Measurements from ENCODE around the gene CDC20B.
"Not testable (repeated sequence)": the region's sequence is repeated elsewhere in the genome, so short reads cannot be mapped to it uniquely, and the experiment has no call there.

Gene CDC20B

DNA sequence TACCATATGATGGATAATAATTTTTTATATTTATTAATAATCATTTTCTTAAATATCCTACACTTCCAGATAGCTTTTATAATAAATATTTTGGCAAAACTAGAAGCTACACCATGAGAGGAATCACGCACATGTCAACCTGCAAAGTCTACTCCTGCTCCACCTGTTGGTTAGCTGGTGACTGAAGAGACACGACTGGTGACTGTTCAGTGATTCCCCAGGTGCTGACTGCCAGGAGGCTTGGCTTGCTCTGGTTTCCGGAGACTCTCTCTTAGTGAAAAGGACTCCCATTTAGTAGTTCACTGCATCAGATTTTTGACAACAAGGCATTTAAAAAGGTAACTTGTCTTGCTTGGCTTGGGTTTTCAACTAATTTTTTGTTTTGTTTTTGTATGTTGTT lies 49.6 kb downstream of the CDC20B start:
- no peaks in the 10 kb centered on the region for H3K36me3 ChIP-seq (ENCODE audit: insufficient read depth, low read length)
- WGBS, result 84% methylated on average over 3 of the region's 3 CpGs

GRCh38 chr5:55114061-55114460 lies 58.9 kb downstream of the CDC20B start:
- 90% methylated on average over 3 of the region's 3 CpGs for WGBS
- Histone ChIP-seq H3K9ac (ENCODE audit: low read depth, low read length) (no peak overlapping the region), H3K4me3 (ENCODE audit: low read length) (no peak overlapping the region), H3K4me1 (ENCODE audit: insufficient read depth, low read length) (peaks cover 4% of the 10 kb centered on the region), H3K9me3 (ENCODE audit: insufficient read depth, low read depth, low read length) (no peaks in the 10 kb centered on the region), H3K27me3 (ENCODE audit: insufficient read depth, low read length) (no peaks in the 10 kb centered on the region), H3K27ac (ENCODE audit: low read depth, low read length) (no peak overlapping the region), H3K36me3 (ENCODE audit: insufficient read depth, low read length) (no peaks in the 10 kb centered on the region)

More for the DNA sequence above, 49.6 kb downstream of the CDC20B start:
- Histone ChIP-seq H3K27me3 (ENCODE audit: insufficient read depth, low read length) (no peaks in the 10 kb centered on the region), H3K4me1 (ENCODE audit: insufficient read depth, low read length) (no peaks in the 10 kb centered on the region), H3K9me3 (ENCODE audit: insufficient read depth, low read depth, low read length) (no peaks in the 10 kb centered on the region), H3K9ac (ENCODE audit: low read depth, low read length) (no peak overlapping the region), H3K27ac (ENCODE audit: low read depth, low read length) (no peak overlapping the region), H3K4me3 (ENCODE audit: low read length) (no peak overlapping the region)

DNA sequence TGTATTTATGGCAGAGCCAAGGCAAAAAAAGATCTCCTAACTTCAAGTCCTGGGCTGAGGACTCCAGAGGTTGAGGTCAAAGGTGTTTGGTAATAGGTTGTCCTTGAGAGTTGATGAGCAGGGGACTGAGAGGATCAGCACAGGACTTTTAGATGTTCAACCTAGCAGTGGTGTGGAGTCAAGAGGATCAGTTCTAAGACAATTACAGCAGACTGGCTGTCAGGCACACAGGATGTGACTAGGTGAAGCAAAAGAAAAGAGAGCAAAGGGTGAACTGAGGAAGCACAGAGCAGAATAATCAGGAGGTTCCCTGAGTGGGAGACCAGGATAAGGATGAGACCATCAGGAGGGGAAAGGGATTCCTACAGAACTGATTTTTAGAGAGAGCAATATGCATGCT lies 59.6 kb downstream of the CDC20B start:
- Histone ChIP-seq H3K9me3 (ENCODE audit: insufficient read depth, low read depth, low read length) (no peaks in the 10 kb centered on the region), H3K4me1 (ENCODE audit: insufficient read depth, low read length) (peaks cover 4% of the 10 kb centered on the region), H3K27ac (ENCODE audit: low read depth, low read length) (no peak overlapping the region), H3K9ac (ENCODE audit: low read depth, low read length) (no peak overlapping the region), H3K4me3 (ENCODE audit: low read length) (no peak overlapping the region), H3K27me3 (ENCODE audit: insufficient read depth, low read length) (no peaks in the 10 kb centered on the region), H3K36me3 (ENCODE audit: insufficient read depth, low read length) (no peaks in the 10 kb centered on the region)

GRCh38 chr5:55110217-55110616 lies 62.8 kb downstream of the CDC20B start:
- Histone ChIP-seq H3K27ac (ENCODE audit: low read depth, low read length) (no peak overlapping the region), H3K4me1 (ENCODE audit: insufficient read depth, low read length) (peaks cover 4% of the 10 kb centered on the region), H3K9me3 (ENCODE audit: insufficient read depth, low read depth, low read length) (no peaks in the 10 kb centered on the region), H3K27me3 (ENCODE audit: insufficient read depth, low read length) (no peaks in the 10 kb centered on the region), H3K4me3 (ENCODE audit: low read length) (no peak overlapping the region), H3K9ac (ENCODE audit: low read depth, low read length) (no peak overlapping the region), H3K36me3 (ENCODE audit: insufficient read depth, low read length) (no peaks in the 10 kb centered on the region)
- 91% methylated on average over 2 of the region's 2 CpGs for WGBS

GRCh38 chr5:55108661-55109060 lies 64.3 kb downstream of the CDC20B start:
- Histone ChIP-seq H3K27ac (ENCODE audit: low read depth, low read length) (no peak overlapping the region), H3K36me3 (ENCODE audit: insufficient read depth, low read length) (no peaks in the 10 kb centered on the region), H3K27me3 (ENCODE audit: insufficient read depth, low read length) (no peaks in the 10 kb centered on the region), H3K9me3 (ENCODE audit: insufficient read depth, low read depth, low read length) (no peaks in the 10 kb centered on the region), H3K4me1 (ENCODE audit: insufficient read depth, low read length) (peaks cover 7% of the 10 kb centered on the region), H3K9ac (ENCODE audit: low read depth, low read length) (no peak overlapping the region), H3K4me3 (ENCODE audit: low read length) (no peak overlapping the region)
- WGBS, result 94% methylated on average over 3 of the region's 3 CpGs

DNA sequence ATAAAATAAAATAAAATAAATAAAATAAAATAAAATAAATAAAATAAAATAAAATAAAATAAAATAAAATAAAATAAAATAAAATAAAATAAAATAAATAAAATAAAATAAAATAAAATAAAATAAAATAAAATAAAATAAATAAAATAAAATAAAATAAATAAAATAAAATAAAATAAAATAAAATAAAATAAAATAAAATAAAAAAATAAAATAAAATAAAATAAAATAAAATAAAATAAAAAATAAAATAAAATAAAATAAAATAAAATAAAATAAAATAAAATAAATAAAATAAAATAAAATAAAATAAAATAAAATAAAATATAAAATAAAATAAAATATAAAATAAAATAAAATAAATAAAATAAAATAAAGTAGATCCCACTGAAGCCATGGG lies 67.0 kb downstream of the CDC20B start:
- H3K36me3 ChIP-seq (ENCODE audit: insufficient read depth, low read length); H3K4me1 ChIP-seq (ENCODE audit: insufficient read depth, low read length); H3K27ac ChIP-seq (ENCODE audit: low read depth, low read length); H3K9ac ChIP-seq (ENCODE audit: low read depth, low read length); H3K27me3 ChIP-seq (ENCODE audit: insufficient read depth, low read length); H3K9me3 ChIP-seq (ENCODE audit: insufficient read depth, low read depth, low read length); H3K4me3 ChIP-seq (ENCODE audit: low read length): not testable (repeated sequence)

DNA sequence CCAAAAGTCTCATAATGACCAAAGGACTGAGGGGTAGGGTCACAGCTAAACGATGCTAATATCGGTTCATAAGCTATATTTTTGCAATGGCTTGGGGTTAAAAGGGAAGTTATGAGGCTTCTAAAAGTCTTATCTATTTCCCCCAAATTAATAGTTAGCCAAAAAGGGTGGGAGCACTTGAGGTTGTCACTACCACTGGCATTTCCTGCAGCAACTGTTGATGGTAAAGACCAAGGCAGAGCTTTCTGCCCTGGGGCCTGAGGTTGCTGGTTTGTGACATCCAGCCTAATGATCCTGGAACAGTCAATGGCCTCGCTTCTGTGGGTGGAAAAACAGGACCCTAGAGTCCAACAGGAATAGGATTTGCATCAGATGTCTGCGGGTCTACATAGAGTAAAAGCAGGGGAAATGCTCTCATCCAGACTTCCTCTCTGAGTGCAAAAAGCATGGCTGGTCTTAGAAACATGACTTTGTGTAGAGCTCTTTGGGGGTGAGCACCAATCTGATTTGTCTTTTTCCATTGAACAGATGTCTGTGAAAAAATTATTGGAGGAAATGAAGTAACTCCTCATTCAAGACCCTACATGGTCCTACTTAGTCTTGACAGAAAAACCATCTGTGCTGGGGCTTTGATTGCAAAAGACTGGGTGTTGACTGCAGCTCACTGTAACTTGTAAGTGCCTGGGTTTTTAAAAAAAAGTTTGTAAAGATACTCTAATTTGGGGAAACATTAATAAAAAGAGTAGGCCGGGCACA lies 67.9 kb downstream of the CDC20B start:
- H3K27ac ChIP-seq (ENCODE audit: low read depth, low read length), result no peak overlapping the region
- no peaks in the 10 kb centered on the region for H3K27me3 ChIP-seq (ENCODE audit: insufficient read depth, low read length)
- H3K4me1 ChIP-seq (ENCODE audit: insufficient read depth, low read length), result peaks cover 4% of the 10 kb centered on the region
- no peak overlapping the region for H3K9ac ChIP-seq (ENCODE audit: low read depth, low read length)
- H3K36me3 ChIP-seq (ENCODE audit: insufficient read depth, low read length), result no peaks in the 10 kb centered on the region
- no peak overlapping the region for H3K4me3 ChIP-seq (ENCODE audit: low read length)
- H3K9me3 ChIP-seq (ENCODE audit: insufficient read depth, low read depth, low read length), result no peaks in the 10 kb centered on the region
- 93% methylated on average over 5 of the region's 5 CpGs for whole genome bisulfite sequencing

GRCh38 chr5:55104036-55104772 lies 68.8 kb downstream of the CDC20B start:
- H3K4me1 ChIP-seq (ENCODE audit: insufficient read depth, low read length), result peaks cover 3% of the 10 kb centered on the region; the same call in 1 of the 2 replicates
- whole genome bisulfite sequencing, result 89% methylated on average over 2 of the region's 2 CpGs
- H3K9ac ChIP-seq (ENCODE audit: low read depth, low read length), result no peak overlapping the region
- no peak overlapping the region for H3K27ac ChIP-seq (ENCODE audit: low read depth, low read length)
- H3K4me3 ChIP-seq (ENCODE audit: low read length), result no peak overlapping the region
- H3K36me3 ChIP-seq (ENCODE audit: insufficient read depth, low read length), result no peaks in the 10 kb centered on the region
- no peaks in the 10 kb centered on the region for H3K9me3 ChIP-seq (ENCODE audit: insufficient read depth, low read depth, low read length)
- H3K27me3 ChIP-seq (ENCODE audit: insufficient read depth, low read length), result no peaks in the 10 kb centered on the region

DNA sequence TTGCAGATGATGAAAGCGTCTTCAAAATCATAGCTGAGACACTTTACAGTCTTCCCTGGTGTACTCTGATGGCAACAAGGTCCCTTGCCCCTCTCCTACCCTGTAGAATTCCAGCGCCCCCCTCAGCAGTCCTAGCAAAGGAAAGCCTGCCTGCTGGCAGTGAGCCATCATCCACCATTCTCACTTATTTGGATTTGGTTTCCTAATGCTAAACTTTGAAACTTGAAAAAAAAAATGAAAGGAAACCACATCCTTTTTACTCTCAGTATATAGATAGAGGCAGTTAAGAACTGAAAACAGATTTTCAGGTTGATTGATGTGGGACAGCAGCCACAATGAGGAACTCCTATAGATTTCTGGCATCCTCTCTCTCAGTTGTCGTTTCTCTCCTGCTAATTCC lies 70.6 kb downstream of the CDC20B start, which contains the start of gene GZMA:
Gene GZMA, plus strand, starts transcription at position 299 of the 400 bp plus-strand sequence. Its CDS starts 37 bp downstream, at position 336.
- peaks cover 3% of the 10 kb centered on the region; the same call in 1 of the 2 replicates for H3K4me1 ChIP-seq (ENCODE audit: insufficient read depth, low read length)

DNA sequence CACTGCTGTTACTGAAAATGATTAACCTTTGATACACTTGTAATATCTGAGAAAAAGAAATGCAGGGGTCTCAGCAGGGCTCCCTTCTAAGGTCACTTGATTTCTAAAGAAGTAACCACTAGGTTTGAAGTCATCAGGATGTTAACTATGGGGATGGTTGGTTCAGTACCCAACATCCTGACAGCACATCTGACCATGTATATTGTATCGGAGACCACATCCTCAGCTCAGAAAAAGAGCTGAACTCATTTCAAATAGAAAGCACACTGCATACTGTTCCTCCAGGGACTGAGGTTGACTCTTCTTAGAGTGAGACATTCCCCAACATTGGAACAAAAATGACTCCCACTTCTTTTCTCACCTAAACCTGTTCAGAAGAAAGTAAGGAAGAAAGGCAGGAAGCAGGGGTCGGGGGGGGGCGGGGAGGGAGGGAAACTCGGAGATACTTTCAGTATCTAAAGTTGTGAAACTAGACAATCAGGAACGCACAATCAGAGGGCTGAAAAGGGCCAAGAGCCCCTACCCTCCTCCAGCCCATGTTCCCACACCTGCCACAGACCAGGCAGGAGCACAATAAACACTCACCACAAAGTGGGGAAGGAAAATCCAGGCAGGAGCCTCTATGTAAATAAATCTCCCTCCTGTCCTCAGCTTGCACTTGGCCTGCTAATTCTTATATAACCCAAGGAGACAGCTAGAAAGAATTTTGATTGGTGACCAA lies 71.3 kb downstream of the CDC20B start:
- Histone ChIP-seq H3K9me3 (ENCODE audit: insufficient read depth, low read depth, low read length) (no peaks in the 10 kb centered on the region), H3K36me3 (ENCODE audit: insufficient read depth, low read length) (no peaks in the 10 kb centered on the region), H3K9ac (ENCODE audit: low read depth, low read length) (no peak overlapping the region), H3K27ac (ENCODE audit: low read depth, low read length) (no peak overlapping the region), H3K4me3 (ENCODE audit: low read length) (no peak overlapping the region), H3K4me1 (ENCODE audit: insufficient read depth, low read length) (peaks cover 3% of the 10 kb centered on the region; the same call in 1 of the 2 replicates), H3K27me3 (ENCODE audit: insufficient read depth, low read length) (no peaks in the 10 kb centered on the region)
- 95% methylated on average over 5 of the region's 5 CpGs for WGBS

More for the DNA sequence above, 70.6 kb downstream of the CDC20B start, which contains the start of gene GZMA:
- H3K9ac ChIP-seq (ENCODE audit: low read depth, low read length), result no peak within 1 kb of the TSS
- H3K36me3 ChIP-seq (ENCODE audit: insufficient read depth, low read length), result no peaks in the 10 kb centered on the region
- H3K4me3 ChIP-seq (ENCODE audit: low read length), result no peak within 1 kb of the TSS
- H3K9me3 ChIP-seq (ENCODE audit: insufficient read depth, low read depth, low read length), result no peaks in the 10 kb centered on the region
- H3K27ac ChIP-seq (ENCODE audit: low read depth, low read length), result no peak within 1 kb of the TSS
- no peaks in the 10 kb centered on the region for H3K27me3 ChIP-seq (ENCODE audit: insufficient read depth, low read length)
- WGBS, result 89% methylated on average over 3 of the region's 3 CpGs

DNA sequence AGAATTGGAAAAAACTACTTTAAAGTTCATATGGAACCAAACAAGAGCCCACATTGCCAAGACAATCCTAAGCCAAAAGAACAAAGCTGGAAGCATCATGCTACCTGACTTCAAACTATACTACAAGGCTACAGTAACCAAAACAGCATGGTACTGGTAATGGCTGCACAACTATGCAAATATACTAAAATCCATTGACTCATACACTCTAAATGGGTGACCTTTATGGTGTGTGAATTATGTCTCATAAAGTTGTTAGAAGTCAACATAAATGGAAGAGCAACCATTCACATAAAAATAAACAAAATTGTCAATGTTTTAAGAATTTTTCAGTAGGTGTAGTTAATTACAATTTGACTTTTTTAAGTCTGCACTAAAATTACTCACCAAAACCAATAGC lies 71.8 kb downstream of the CDC20B start:
- H3K4me3 ChIP-seq (ENCODE audit: low read length); H3K36me3 ChIP-seq (ENCODE audit: insufficient read depth, low read length); H3K27me3 ChIP-seq (ENCODE audit: insufficient read depth, low read length); H3K27ac ChIP-seq (ENCODE audit: low read depth, low read length); H3K9me3 ChIP-seq (ENCODE audit: insufficient read depth, low read depth, low read length); H3K4me1 ChIP-seq (ENCODE audit: insufficient read depth, low read length); H3K9ac ChIP-seq (ENCODE audit: low read depth, low read length): not testable (repeated sequence)
